Dermis blood vessel endothelial cell (primary cell): ENCODE data around the gene ZNF165. TPM values are rescaled to one million over a fixed set of nuclear protein-coding genes. Genes with fewer than 3 reads are reported as not detected.
"Not testable (repeated sequence)": the region's sequence is repeated elsewhere in the genome, so short reads cannot be mapped to it uniquely, and the experiment has no call there.

Experiments used
- DNase-seq: peaks from one replicate; pipeline ENCODE4 v3.0.0; 2010
- total RNA-seq: library from RNA; depleted of rRNA; stranded (reverse); fragments of >200 nt; gene quantifications from 2 replicates; pipeline ENCODE4 v1.2.3, GENCODE V29; 2014

ZNF165 gene
- total RNA-seq, 1 donor from 2014 or later = 0.17 TPM

GRCh38 chr6:28122283-28122682 is 41.9 kb downstream of the ZNF165 start:
- not testable (repeated sequence) for DNase-seq

DNA sequence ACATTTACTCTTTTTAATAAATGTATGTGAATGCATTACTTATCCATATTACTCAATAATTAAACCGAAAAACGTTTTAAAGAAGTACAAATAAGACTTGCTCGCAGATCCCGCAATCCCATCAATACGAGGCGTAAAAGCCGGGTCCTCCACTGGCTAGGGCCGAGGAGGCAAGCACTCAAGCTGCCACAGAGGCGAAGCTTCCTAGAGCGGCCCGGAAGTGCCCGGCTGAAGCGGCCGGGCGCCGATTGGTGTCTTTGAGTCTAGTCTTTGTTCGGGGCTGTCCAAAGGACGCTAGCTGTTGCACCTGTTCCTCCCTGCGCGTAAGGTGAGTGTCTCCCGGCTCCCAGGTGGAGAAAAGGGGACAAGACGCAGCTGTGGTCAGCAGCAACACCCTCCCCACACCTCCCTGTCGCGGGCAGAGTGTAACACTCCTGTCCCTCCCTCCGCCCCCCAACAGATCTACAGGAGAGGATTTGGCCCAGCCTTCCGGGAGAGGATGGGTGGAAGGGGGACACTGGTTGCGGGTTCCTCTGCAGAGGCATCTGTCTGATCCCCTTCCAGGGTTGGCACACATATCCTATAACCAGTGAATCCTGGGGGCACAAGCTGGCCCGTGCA is 44.1 kb downstream of the ZNF165 start, which contains the start of gene ZSCAN16:
ZSCAN16 (plus strand) TSS at position 260 of the 621 bp plus-strand sequence. CDS start 835 bp downstream, outside the sequence.
- peak; percentile 89 for DNase-seq

- DNase-seq = no peak
Measured at GRCh38 chr6:28124971-28125353, 44.6 kb downstream of the ZNF165 start.

DNA sequence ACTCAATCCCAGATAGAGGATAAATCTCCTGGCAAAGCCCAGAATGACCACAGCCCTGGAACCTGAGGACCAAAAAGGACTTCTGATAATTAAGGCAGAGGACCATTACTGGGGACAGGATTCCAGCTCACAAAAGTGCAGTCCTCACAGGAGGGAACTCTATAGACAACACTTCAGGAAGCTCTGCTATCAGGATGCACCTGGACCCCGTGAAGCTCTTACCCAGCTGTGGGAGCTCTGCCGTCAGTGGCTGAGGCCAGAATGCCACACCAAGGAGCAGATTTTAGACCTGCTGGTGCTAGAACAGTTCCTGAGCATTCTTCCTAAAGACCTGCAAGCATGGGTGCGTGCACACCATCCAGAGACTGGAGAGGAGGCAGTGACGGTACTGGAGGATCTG is 45.0 kb downstream of the ZNF165 start:
- DNase-seq = no peak

DNA sequence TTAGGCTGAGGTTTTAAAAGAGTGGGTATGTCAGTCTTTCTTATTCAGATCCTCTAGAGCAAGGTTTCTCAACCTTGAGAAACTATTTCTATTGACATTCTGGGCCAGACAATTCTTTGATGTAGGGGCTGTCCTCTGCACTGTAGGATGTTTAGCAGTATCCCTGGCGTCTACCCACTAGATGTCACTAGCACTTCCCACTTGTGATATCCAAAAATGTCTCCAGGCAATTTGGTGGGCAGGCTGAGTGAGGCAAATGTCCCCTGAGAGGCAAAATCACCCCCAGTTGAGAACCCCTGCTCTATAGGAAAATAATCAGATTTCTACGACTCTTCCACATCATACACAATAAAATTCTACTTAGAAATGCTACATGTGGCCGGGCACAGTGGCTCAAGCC is 53.6 kb downstream of the ZNF165 start:
- peak; percentile 69 for DNase-seq

GRCh38 chr6:28134716-28135115 is 54.3 kb downstream of the ZNF165 start:
- DNase-seq = no peak

DNA sequence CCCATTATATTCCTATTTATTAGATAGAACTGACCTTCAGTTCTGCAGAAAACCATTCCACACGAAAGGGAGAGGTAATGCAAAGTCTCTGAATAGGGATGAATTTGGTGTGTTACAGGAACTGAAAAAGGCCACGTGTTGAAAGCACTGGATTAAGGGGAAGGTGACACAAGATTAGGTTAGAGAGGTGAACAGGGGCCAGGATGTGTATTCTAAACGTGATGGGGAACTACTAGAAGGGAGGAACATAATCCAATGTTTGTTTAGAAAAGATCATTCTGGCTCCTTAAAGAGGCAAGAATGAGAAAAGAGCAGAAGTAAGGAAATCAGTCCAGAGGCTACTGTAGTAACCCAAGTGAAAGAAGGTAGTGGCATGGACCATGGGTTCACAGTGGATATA is 55.0 kb downstream of the ZNF165 start:
- DNase-seq = no peak

DNA sequence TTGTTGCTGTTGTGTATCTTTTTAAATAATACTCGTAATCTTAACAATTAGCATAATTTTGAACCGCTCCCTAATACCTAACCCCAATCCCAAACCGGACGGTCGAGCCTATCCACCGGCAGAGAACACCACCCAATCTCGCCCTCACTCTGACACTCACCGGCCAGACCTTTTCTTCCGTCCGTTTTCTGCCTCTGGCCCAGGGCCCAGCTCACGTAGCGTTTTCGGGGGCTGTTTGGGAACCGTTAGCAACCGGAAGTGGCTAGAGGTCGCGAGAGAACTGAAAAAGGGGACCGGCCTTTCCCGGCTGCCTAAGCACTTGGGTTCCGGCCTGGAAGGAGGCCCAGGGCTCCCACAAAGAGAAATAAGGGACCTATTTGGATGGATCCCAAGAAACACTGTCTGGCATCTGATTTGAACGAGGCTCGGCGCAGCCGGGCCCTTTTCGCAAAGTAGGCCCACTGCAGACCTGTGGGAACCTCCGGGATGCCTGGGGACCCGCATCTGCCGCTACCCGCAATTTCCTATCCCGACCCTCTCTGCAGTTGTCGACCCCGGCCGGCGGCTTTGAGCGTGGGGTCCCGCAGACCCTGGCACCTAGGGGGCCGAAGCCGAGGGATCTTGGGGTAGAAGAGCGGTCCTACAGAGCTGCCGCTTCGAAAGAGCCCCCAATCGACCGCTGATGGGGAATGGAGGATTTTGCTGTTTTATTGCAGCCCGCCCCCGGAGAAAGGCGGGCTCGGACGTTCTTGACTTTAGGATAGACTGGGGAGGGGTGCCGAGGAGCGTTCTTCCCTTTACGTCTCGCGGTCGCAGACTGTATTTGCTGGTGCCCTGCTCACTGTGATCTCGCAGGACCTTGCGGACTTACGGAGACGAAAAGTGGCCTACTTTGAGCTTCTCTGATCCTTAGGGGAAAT is 56.5 kb downstream of the ZNF165 start:
- DNase-seq = peak; percentile 97

DNA sequence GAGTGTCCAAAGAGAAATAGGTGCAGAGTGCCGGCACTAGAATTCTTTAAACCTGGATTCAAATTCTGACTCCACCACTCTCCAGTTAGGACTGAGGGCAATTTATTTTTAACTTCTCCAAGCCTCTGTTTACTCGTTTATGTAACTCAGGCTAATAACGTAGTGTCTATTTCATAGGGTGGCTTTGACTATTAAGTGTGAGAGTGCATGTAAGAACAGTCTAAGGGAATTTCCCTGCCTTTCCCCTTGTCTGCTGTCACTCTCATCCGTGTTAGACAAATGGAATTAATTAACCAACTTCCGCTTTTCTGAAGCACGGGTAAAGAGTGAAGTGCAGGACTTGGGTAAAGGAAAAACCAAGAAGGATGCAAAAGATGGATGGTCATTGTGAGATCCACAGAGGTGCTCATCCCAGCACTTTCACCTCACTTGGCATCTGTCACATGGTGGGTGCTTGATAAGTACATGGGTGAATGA is 57.2 kb downstream of the ZNF165 start:
- no peak for DNase-seq

Other genes starting within 250 kb of the ZNF165 start
- gene OR2B2, start 168.2 kb upstream of the ZNF165 start, total RNA-seq = not detected in 2 replicates
- not detected in 2 replicates for gene OR2B6, start 123.3 kb upstream of the ZNF165 start, total RNA-seq
- gene ZSCAN16, start 44.0 kb downstream of the ZNF165 start, total RNA-seq = 13.5 and 19.1 TPM in 2 replicates
- gene ZKSCAN8, start 61.3 kb downstream of the ZNF165 start, total RNA-seq = 19.4 and 20.8 TPM in 2 replicates
- 10.7 and 17.9 TPM in 2 replicates for gene ZSCAN9, start 144.7 kb downstream of the ZNF165 start, total RNA-seq
- 5.2 and 7.7 TPM in 2 replicates for gene ZKSCAN4, start 171.7 kb downstream of the ZNF165 start, total RNA-seq
- 0.34 and 1.1 TPM in 2 replicates for gene NKAPL, start 178.7 kb downstream of the ZNF165 start, total RNA-seq
- gene ZSCAN26, start 186.6 kb downstream of the ZNF165 start, total RNA-seq = 12.8 and 13.3 TPM in 2 replicates
- 8.9 and 10.2 TPM in 2 replicates for gene PGBD1, start 201.0 kb downstream of the ZNF165 start, total RNA-seq